T47D (cell line): ENCODE measurements around the gene MTERF4.

Experiments
- DNase-seq, 2 experiments: peaks; one replicate each; pipeline versions ENCODE4 v3.0.0 to v3.0.0-alpha.2; 2011 to 2012; ENCODE audit warnings: low read depth in 1 of 2, low spot score in 1 of 2
- JUND ChIP-seq: IDR thresholded peaks from 2 replicates; pipeline ENCODE4 v1.6.1; 2012; ENCODE audit warnings: low read depth
- in situ Hi-C: cut with HindIII; loops from 2 replicates; pipeline ENCODE4 v1.10.0; 2016; ENCODE audit warnings: low sequenced_read_pairs, low pct_unique_long_range_greater_than_20kb

Gene MTERF4

GRCh38 chr2:241072553-241073165 lies 29.4 kb downstream of the MTERF4 start:
- no peak for TF ChIP-seq JUND
- in situ Hi-C loops = no loop called here
- no peak for DNase-seq

- in situ Hi-C loops = no loop called here
- DNase-seq = no peak
- no peak for TF ChIP-seq JUND
Observed at GRCh38 chr2:241072151-241072550, 29.9 kb downstream of the MTERF4 start.

- DNase-seq = no peak
- TF ChIP-seq JUND = no peak
- in situ Hi-C loops = no loop called here
Observed at GRCh38 chr2:241071677-241072111, 30.4 kb downstream of the MTERF4 start.

GRCh38 chr2:241070811-241071676 lies 31.0 kb downstream of the MTERF4 start:
- no peak for DNase-seq
- in situ Hi-C loops = no loop called here
- TF ChIP-seq JUND = no peak

- no peak for TF ChIP-seq JUND
- in situ Hi-C loops = no loop called here
- DNase-seq = no peak
Observed at GRCh38 chr2:241070361-241070760, 31.7 kb downstream of the MTERF4 start.

GRCh38 chr2:241069821-241070281 lies 32.2 kb downstream of the MTERF4 start:
- no peak for TF ChIP-seq JUND
- in situ Hi-C loops = no loop called here
- DNase-seq = no peak

GRCh38 chr2:241068942-241069810 lies 32.9 kb downstream of the MTERF4 start:
- no peak for TF ChIP-seq JUND
- no peak for DNase-seq
- in situ Hi-C loops = no loop called here

GRCh38 chr2:241068136-241068941 lies 33.7 kb downstream of the MTERF4 start:
- DNase-seq = no peak
- in situ Hi-C loops = no loop called here
- TF ChIP-seq JUND = no peak

- no peak for TF ChIP-seq JUND
- in situ Hi-C loops = no loop called here
- DNase-seq = no peak
Observed at GRCh38 chr2:241067501-241068135, 34.5 kb downstream of the MTERF4 start.

GRCh38 chr2:241066893-241067341 lies 35.2 kb downstream of the MTERF4 start:
- DNase-seq = peak in 1 of 2 experiments; percentile 40
- in situ Hi-C loops = no loop called here
- no peak for TF ChIP-seq JUND

- no peak for TF ChIP-seq JUND
- in situ Hi-C loops = no loop called here
- DNase-seq = no peak
Observed at GRCh38 chr2:241066171-241066892, 35.8 kb downstream of the MTERF4 start.
